OCI-LY7 (cell line): Measurements from ENCODE around the gene DPEP2. TPM values are rescaled to one million over a fixed set of nuclear protein-coding genes. Genes with fewer than 3 reads are reported as not detected.

Experiments
- BruUV-seq: library from RNA; stranded (reverse); fragments of 400-500 nt; replicated peaks from 2 replicates; lab custom pipeline; 2021; lab: Mats Ljungman, UMichigan
- CTCF ChIA-PET: fragments of 300-600 bp; sonication (Branson Sonifier 250); formaldehyde crosslinking; loops from one replicate; lab custom pipeline; 2022; ENCODE audit warnings: antibody characterized with exemption; ENCODE audit not compliant: unreplicated experiment; lab: Charles Lee
- POLR2A ChIA-PET: fragments of 300-600 bp; sonication (Branson Sonifier 250); formaldehyde crosslinking; loops from one replicate; lab custom pipeline; 2022; ENCODE audit warnings: antibody characterized with exemption; lab: Charles Lee
- DNase-seq: peaks from one replicate; pipeline ENCODE4 v3.0.0-alpha.2; 2015; ENCODE audit warnings: low spot score
- H2AFZ ChIP-seq: fragments of 200-600 bp; sonication (generic), shearing (Covaris generic); 2 replicates; pipeline ENCODE4 v1.6.1; 2014; ENCODE audit warnings: mild to moderate bottlenecking, antibody characterized with exemption, low read length, moderate library complexity
- H3K27ac ChIP-seq: fragments of 200-600 bp; sonication (generic); 2 replicates; pipeline ENCODE4 v1.5.1; 2014; ENCODE audit warnings: mixed run types, low read depth, mild to moderate bottlenecking, moderate library complexity, low read length, inconsistent platforms; ENCODE audit not compliant: poor library complexity, severe bottlenecking
- H3K36me3 ChIP-seq: fragments of 200-600 bp; sonication (generic); 2 replicates; pipeline ENCODE4 v1.6.1; 2014; ENCODE audit warnings: mild to moderate bottlenecking, antibody characterized with exemption, low read length, moderate library complexity, mixed read lengths; ENCODE audit not compliant: insufficient read depth
- H3K4me1 ChIP-seq: fragments of 200-600 bp; sonication (generic); 2 replicates; pipeline ENCODE4 v1.5.1; 2014; ENCODE audit warnings: mild to moderate bottlenecking, low read length; ENCODE audit not compliant: insufficient read depth, poor library complexity, severe bottlenecking
- H3K4me2 ChIP-seq: fragments of 200-600 bp; sonication (generic); 2 replicates; pipeline ENCODE4 v1.6.1; 2014; ENCODE audit warnings: mild to moderate bottlenecking, low read length
- H3K4me3 ChIP-seq: fragments of 200-600 bp; sonication (generic); 2 replicates; pipeline ENCODE4 v1.5.1; 2014; ENCODE audit warnings: mild to moderate bottlenecking, low read depth, low read length; ENCODE audit not compliant: poor library complexity, severe bottlenecking
- H3K79me2 ChIP-seq: fragments of 200-600 bp; sonication (generic); 2 replicates; pipeline ENCODE4 v1.6.1; 2016; ENCODE audit warnings: low read depth, mild to moderate bottlenecking, low read length, moderate library complexity, mixed read lengths; ENCODE audit not compliant: insufficient read depth
- H3K9me2 ChIP-seq: fragments of 200-600 bp; sonication (generic); 2 replicates; pipeline ENCODE4 v1.6.1; 2016; ENCODE audit warnings: mild to moderate bottlenecking, low read length, mixed read lengths; ENCODE audit not compliant: insufficient read depth
- H3K9me3 ChIP-seq: fragments of 200-600 bp; sonication (generic); 2 replicates; pipeline ENCODE4 v1.6.1; 2014; ENCODE audit warnings: mild to moderate bottlenecking, mixed run types, low read length, mixed read lengths
- H4K20me1 ChIP-seq: fragments of 200-600 bp; sonication (generic); 2 replicates; pipeline ENCODE4 v1.6.1; 2014; ENCODE audit warnings: mild to moderate bottlenecking, antibody characterized with exemption, low read length, moderate library complexity, mixed read lengths; ENCODE audit not compliant: insufficient read depth
- CTCF ChIP-seq: fragments of 200-600 bp; sonication (generic); conservative IDR thresholded peaks from 2 replicates; pipeline ENCODE4 v1.5.1; 2014; ENCODE audit warnings: mild to moderate bottlenecking, antibody characterized with exemption, low read length, moderate library complexity, mixed read lengths
- EZH2phosphoT487 ChIP-seq: fragments of 200-600 bp; sonication (generic); IDR thresholded peaks from 2 replicates; pipeline ENCODE4 v1.6.1; 2018; ENCODE audit warnings: low read depth, borderline replicate concordance, mild to moderate bottlenecking, mixed run types, antibody characterized with exemption, low read length, moderate library complexity, mixed read lengths
- intact Hi-C: fragments of 100-400 bp; cut with micrococcal nuclease; formaldehyde crosslinking; loops from one replicate; pipeline ENCODE4 v1.10.0; 2022; ENCODE audit not compliant: unreplicated experiment
- total RNA-seq, 2 experiments: library from RNA; depleted of rRNA in 1 of 2; stranded (reverse); fragments of >200 nt in 1 of 2; shearing (Covaris generic) in 1 of 2; gene quantifications; 2 replicates each; pipeline ENCODE4 v1.2.3, GENCODE V29; 2014 to 2022

Gene DPEP2
- total RNA-seq, 2 experiments from 2014 or later = 0.22 to 0.23 TPM

- Histone ChIP-seq H3K9me2 (no peaks in the 10 kb centered on the region), H2AFZ (no peak overlapping the region), H3K4me3 (no peak overlapping the region), H3K27ac (no peak overlapping the region), H4K20me1 (no peaks in the 10 kb centered on the region), H3K4me1 (peaks cover 17% of the 10 kb centered on the region), H3K9me3 (no peaks in the 10 kb centered on the region), H3K79me2 (no peaks in the 10 kb centered on the region), H3K36me3 (no peaks in the 10 kb centered on the region), H3K4me2 (no peak overlapping the region)
- DNase-seq = no peak
- ChIA-PET CTCF (no interaction called here), POLR2A (no interaction called here)
- TF ChIP-seq CTCF (no peak), EZH2phosphoT487 (no peak)
- BruUV-seq = no TSS peak
- intact Hi-C loops = no loop called here
These were observed 56.6 kb downstream of the DPEP2 start for GRCh38 chr16:67942510-67943255.

- Histone ChIP-seq H2AFZ (no peak overlapping the region), H3K4me2 (no peak overlapping the region), H3K9me2 (no peaks in the 10 kb centered on the region), H3K4me1 (peaks cover 22% of the 10 kb centered on the region), H3K4me3 (no peak overlapping the region), H3K27ac (no peak overlapping the region), H4K20me1 (no peaks in the 10 kb centered on the region), H3K36me3 (no peaks in the 10 kb centered on the region), H3K79me2 (no peaks in the 10 kb centered on the region), H3K9me3 (no peaks in the 10 kb centered on the region)
- peak; percentile 62 for DNase-seq
- intact Hi-C loops = no loop called here
- TF ChIP-seq CTCF = peak; percentile 89
- TF ChIP-seq EZH2phosphoT487 = no peak
- ChIA-PET POLR2A (no interaction called here), CTCF (no interaction called here)
- no TSS peak for BruUV-seq
These were observed 57.1 kb downstream of the DPEP2 start for GRCh38 chr16:67942200-67942509.

GRCh38 chr16:67941469-67942199 lies 57.6 kb downstream of the DPEP2 start:
- H3K36me3 ChIP-seq = no peaks in the 10 kb centered on the region
- H3K79me2 ChIP-seq = no peaks in the 10 kb centered on the region
- H4K20me1 ChIP-seq = no peaks in the 10 kb centered on the region
- ChIA-PET POLR2A (no interaction called here), CTCF (no interaction called here)
- no peak overlapping the region for H3K4me3 ChIP-seq
- H3K4me2 ChIP-seq = no peak overlapping the region
- intact Hi-C loops = no loop called here
- H3K4me1 ChIP-seq = peaks cover 25% of the 10 kb centered on the region
- H3K27ac ChIP-seq = no peak overlapping the region
- no TSS peak for BruUV-seq
- no peak for TF ChIP-seq CTCF
- TF ChIP-seq EZH2phosphoT487 = no peak
- no peak overlapping the region for H2AFZ ChIP-seq
- H3K9me2 ChIP-seq = no peaks in the 10 kb centered on the region
- no peak for DNase-seq
- H3K9me3 ChIP-seq = no peaks in the 10 kb centered on the region
